GM19455 (cell line): ENCODE results near the gene ETF1.
"Not testable (repeated sequence)": the region's sequence is repeated elsewhere in the genome, so short reads cannot be mapped to it uniquely, and the experiment has no call there.

Source experiments
- ATAC-seq: cut with Tn5 transposase; IDR thresholded peaks from one replicate; pipeline ENCODE4 v1.9.1; 2021; ENCODE audit not compliant: unreplicated experiment

The ETF1 gene

DNA sequence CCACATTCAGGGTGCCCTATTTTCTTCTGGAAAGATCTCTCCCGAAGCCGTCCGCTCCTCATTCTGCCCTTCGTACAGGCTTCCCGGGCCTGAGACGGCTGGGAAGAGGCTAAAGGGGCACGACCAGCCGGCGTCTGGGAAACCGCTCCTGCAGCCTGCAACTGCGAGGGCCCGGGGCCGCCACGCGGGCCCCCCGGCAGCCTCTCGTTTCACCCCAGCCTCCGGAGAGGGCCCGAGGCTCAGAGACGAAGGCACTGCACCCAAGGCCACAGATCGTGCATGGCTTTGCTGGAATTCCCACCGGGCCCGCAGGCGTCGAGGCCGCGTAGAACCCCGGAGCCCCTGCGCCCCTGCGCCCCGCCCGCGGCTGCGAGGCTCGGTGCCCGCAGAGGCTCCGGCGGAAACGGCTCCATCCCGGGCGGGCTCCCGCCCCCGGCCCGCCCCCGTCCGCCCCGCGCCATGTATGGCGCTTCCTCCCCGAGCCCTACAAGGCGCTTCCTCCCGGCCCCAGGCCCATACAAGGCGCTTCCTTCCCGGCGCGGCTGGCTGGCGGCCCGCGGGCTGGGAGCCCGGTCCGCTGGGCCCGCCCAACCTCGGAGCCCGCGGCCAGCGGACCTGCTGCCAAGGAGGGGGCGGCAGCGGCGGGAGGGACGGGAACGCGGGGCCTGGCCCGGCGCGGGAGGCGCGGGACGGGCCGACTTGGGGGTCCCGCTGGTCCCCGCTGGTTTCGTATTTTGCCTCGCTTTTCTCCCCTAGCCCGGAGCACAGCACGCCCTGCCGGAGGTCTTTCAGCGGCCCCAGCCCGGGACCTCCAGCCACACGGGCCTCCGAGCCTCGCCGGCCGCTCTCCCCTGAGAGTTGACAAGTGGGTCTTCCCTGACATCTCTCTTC, 51.1 kb downstream of the ETF1 start:
- peak; percentile 96 for ATAC-seq

DNA sequence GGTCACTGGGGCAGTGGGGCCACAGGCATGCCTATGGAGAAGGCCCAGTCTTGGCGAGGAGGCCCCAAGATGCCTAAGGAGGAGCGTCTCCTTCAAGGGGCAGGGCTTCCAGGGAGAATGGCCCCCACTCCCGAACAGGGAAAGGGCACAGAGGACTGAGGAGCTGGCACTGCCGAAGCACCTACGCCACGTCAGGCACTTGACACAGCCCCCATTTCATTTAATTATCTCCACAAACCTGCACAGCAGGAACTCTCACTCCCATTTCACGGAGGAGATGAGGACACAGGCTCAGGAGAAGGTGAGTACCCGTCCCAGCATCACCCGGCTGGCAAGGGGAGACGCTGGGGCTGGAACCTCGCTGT, 51.8 kb downstream of the ETF1 start:
- ATAC-seq: no peak

DNA sequence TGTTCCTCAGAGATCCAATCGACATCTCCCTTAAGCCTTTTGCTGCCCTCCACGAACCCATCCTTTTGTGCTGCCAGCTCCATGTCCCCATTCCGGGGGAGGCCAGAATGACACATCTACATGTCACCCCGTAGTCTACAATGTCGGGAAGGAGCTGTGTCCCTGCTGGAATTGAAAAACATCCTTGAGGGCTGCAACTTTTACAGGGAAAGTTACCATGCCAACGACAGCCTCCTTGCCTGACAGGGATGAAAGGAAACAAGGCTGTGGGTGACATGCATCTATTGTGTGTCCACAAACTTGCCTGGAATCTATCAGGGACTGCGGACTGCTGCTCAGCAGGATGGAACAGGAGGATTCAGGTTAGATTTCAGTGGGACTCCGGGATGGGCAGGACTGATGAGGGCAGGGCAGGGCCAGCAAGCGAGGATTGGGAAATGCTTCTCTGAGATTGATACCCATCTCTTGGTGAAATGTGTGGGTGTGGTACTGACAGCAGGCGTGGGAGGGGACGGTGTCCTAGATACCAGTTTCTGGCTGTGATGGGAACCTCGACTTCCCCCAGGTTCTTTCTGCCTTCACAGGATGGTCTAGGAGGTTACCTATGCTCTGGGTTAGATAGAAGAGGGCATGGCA, 52.3 kb downstream of the ETF1 start:
- ATAC-seq: no peak

DNA sequence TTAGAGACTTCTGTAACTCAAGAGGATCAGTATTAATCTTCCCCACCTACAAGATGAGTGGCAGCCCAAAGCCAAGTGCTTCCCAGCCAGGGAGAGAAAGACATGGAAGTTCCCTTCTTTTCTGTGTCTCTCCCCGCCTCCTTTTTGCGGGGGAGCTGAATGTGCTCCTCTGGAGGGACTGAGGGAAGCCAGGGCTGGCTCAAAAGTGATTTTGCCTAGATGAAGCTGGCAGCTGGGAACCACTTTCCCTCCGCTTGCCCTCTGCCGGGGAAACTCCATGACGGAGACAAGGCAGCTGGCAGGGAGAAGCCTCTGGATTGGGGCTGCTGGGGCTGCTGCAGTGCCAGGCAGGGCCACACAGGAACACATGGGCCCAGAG, 53.4 kb downstream of the ETF1 start:
- ATAC-seq: no peak

DNA sequence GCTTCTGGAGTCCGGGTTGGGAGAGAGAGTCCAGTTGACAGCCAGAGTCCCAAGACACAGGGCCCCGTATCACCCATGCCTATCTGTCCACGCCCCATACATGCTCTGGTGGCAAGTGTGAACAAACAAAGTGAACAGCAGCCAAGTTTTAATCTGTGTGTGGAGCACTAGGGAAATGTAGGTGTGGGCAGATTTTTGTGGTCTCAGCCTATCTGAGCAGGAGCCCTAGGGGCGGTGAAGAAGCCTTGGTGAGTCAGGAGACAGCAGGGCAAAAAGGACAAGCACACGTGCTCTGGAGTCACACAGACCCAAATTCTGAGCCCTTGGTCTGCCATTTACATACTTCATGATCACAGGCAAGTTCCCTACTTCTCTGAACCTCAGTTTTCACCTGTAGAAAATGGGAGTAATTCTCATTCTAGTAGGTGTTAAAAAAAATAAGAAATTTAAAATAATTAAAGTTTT, 54.5 kb downstream of the ETF1 start:
- no peak for ATAC-seq

DNA sequence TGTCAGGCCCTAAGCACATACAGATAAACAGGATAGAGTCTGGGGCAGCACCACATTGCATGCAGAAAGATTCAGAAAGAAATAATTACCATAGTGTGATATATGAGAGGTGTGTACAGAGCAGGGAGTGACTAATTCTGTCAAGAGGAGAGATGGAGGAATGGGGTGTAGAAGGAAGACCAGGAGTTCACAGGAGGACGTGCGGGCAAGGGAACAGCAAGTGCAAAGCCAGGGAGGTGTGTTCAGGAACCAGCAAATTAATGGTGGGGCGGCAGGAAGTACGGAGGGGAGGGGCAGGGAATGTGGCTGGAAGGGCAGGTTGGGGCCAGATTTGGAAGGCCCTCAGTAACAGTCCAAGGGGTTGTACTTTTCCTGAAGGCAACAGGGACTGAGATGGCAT, 60.4 kb downstream of the ETF1 start:
- no peak for ATAC-seq

DNA sequence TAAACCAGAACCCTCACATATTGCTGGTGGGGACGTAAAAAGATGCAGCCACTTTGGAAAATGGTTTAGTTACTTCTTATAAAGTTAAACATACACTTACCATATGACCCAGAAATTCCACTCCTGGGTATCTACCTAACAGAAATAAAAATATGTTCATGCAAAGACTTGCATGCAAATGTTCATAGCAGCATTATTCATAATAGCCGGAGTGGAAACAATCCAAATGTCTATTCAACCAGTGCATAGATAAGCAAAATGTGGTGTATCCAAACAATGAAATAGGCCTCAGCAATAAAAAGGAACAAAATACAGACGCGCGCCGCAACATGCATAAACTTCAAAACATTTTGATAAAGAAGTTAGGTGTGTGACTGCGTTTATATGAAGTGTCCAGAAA, 66.1 kb downstream of the ETF1 start:
- ATAC-seq: no peak

DNA sequence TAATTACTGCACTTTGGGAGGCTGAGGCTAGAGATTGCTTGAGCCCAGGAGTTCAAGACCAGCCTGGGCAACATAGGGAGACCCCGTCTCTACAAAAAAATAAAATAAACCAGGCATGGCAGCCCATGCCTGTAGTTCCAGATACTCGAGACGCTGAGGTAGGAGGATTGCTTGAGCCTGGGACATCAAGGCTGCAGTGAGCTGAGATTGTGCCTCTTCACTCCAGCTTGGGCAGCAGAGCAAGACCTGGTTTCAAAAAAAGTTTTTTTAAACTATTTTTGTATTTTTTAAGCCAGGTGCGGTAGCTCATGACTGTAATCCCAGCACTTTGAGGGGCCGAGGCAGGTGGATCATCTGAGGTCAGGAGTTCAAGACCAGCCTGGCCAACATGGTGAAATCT, 69.9 kb downstream of the ETF1 start:
- not testable (repeated sequence) for ATAC-seq

DNA sequence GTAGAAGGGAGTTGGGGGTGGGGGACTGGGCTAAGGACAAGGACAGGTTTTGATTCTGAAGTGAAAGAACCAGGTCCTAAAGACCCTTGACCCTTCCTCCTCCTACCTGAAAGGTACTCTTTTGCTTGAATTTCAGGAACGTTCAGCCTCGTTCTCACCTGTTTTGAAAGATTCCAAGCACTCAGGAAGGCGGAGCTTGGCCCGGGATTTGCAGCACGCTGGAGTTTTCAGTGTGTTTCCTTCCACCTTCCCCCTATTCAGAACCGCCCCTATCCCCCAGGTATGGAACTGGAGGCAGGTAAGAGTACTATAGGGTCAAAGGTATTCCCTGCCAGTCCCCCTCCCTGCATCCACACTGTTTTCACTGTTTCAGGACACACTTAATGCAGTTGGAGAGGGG, 70.7 kb downstream of the ETF1 start:
- ATAC-seq: no peak

DNA sequence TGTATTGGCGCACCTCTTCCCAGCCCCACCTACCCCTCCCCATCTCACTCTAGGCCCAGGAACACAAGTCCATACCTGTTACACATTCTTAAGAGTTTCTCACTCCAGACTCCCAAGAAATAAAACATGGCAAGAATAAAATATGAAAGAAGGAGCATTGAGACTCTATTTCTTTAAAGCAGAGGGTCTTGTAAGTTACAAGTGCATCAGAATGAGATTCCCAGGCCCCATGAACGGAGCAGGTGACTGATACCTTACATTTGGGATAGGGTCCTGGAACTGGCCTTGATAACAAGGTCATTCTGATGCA, 72.0 kb downstream of the ETF1 start:
- ATAC-seq: no peak

DNA sequence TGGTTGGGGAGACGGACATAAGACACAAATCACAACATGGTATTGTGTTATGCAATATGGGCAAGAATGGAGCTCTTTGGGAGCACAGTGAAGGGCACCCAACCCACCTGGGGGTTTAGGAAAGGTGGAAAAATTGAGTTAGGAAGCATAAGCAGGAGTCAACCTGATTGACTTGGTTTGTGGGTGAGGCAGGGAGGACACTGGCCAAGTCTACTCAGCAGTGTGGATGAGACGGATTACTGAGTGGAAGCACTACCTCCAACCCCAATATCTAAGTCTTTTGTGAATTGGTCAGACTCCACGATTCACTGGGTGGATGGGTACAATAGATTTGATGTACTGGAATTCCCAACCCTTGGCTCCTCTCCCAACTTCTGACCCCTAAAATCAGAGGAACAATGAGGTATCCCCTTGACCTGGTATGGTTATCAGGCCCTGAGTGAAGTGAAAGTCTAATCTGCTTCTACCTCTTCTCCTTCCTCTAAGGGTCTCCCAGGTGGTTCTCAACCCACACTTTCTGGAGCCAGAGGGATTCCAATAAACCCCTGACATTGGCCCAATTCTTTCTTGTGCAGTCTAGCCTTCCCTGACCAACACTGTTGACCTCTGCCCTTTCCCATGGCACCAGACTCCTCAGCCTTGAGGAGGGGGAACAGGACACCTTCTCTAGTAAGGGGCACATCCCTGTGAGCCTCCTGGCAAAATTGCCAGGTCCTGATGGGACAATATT, 72.5 kb downstream of the ETF1 start:
- no peak for ATAC-seq

DNA sequence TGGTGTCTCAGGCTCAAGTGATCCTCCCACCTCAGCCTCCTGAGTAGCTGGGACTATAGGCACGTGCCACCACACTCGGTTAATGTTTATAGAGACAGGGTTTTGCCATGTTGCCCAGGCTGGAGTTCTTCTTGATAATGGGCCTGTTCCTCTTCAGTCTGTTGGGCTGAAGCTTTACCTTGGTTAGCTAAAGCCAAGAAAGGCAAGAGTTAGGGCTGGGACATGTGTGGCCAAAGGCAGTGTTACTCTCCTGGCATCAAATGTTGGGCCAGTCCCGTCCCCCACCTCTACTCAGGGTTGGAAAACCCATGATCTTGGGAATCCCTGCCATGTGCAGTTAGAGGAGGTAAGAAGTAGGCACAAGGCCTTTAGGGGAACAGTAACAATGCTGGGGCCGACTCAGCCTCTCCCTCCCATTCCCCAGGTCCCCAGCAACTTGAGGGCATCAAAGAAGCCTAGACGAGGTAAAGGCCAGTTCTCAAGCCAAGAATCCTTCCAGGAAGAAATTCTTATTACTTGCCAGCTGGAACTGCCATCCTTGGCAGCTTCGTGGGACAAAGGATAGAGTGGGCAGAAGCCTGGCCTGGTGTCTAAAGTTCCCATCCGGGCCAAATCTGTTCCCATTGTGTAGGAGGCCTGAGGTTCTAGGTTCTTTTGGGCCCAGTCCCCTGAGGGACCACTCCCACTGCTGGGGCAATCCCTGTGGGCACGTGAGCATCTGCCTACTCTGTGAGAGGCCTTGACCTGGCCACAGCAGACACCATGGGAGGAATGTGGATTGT, 73.3 kb downstream of the ETF1 start:
- ATAC-seq: no peak

DNA sequence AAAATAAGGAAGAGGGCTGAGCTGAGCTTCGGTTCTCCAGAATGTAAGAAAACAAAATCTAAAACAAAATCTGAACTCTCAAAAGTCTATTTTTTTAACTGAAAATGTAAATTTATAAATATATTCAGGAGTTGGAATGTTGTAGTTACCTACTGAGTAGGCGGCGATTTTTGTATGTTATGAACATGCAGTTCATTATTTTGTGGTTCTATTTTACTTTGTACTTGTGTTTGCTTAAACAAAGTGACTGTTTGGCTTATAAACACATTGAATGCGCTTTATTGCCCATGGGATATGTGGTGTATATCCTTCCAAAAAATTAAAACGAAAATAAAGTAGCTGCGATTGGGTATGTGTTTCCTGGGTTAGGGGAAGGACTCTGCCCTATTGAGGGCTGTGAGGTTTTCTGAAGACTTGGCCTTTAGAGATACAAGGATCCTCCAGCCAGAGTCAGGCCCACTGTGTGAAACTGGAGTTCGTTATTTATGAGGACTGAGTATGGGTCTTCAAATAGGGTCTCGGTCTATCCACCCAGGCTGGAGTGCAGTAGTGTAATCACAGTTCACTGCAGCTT, 74.0 kb downstream of the ETF1 start:
- no peak for ATAC-seq

DNA sequence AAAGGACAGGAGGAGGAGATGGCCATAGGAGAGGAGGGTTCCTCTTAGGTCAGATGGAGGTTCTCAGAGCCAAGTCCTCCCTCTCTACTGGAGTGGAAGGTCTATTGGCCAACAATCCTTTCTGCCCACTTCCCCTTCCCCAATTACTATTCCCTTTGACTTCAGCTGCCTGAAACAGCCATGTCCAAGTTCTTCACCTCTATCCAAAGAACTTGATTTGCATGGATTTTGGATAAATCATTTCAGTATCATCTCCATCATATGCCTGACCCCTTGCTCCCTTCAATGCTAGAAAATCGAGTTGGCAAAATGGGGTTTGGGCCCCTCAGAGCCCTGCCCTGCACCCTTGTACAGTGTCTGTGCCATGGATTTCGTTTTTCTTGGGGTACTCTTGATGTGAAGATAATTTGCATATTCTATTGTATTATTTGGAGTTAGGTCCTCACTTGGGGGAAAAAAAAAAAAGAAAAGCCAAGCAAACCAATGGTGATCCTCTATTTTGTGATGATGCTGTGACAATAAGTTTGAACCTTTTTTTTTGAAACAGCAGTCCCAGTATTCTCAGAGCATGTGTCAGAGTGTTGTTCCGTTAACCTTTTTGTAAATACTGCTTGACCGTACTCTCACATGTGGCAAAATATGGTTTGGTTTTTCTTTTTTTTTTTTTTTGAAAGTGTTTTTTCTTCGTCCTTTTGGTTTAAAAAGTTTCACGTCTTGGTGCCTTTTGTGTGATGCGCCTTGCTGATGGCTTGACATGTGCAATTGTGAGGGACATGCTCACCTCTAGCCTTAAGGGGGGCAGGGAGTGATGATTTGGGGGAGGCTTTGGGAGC, 74.7 kb downstream of the ETF1 start:
- ATAC-seq: no peak

DNA sequence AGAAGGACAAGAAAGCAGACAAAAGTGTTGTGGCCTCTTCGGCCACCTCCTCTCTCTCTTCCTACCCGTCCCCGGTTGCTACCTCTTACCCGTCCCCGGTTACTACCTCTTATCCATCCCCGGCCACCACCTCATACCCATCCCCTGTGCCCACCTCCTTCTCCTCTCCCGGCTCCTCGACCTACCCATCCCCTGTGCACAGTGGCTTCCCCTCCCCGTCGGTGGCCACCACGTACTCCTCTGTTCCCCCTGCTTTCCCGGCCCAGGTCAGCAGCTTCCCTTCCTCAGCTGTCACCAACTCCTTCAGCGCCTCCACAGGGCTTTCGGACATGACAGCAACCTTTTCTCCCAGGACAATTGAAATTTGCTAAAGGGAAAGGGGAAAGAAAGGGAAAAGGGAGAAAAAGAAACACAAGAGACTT, 75.3 kb downstream of the ETF1 start:
- no peak for ATAC-seq

DNA sequence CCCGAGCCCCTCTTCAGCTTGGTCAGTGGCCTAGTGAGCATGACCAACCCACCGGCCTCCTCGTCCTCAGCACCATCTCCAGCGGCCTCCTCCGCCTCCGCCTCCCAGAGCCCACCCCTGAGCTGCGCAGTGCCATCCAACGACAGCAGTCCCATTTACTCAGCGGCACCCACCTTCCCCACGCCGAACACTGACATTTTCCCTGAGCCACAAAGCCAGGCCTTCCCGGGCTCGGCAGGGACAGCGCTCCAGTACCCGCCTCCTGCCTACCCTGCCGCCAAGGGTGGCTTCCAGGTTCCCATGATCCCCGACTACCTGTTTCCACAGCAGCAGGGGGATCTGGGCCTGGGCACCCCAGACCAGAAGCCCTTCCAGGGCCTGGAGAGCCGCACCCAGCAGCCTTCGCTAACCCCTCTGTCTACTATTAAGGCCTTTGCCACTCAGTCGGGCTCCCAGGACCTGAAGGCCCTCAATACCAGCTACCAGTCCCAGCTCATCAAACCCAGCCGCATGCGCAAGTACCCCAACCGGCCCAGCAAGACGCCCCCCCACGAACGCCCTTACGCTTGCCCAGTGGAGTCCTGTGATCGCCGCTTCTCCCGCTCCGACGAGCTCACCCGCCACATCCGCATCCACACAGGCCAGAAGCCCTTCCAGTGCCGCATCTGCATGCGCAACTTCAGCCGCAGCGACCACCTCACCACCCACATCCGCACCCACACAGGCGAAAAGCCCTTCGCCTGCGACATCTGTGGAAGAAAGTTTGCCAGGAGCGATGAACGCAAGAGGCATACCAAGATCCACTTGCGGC, 75.9 kb downstream of the ETF1 start:
- ATAC-seq: no peak

DNA sequence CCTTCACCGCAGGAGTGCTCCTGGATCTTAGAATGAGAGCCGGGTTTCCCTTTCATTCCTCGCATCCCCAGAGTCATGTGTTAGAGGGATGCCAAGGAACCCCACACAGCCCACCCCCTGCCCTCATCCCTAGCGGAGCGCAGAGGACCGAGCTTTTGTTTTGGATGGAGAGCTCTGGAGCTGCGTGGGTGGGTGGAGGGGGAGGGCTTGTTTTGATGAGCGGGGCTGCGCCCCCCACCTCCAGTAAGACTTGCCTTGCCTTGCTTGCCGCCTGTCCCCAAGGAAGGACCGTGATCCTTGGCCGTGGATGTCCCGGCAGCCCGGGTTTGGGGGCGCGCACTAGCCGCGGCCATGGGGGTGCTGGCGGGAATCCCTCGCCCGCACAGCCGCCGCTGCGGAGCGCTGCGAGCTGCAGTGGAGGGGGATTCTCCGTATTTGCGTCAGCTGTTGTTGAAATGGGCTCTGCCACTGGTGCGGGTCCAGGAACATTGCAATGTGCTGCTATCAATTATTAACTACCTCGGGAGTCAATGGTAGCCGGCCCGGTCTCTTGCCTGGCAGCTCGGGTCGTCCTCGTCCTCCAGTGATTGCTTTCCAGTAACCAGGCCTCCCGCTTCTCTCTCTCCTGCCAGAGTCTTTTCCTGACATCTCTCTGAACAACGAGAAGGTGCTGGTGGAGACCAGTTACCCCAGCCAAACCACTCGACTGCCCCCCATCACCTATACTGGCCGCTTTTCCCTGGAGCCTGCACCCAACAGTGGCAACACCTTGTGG, 76.7 kb downstream of the ETF1 start:
- ATAC-seq: no peak
